Urothelium cell line (cell line): ENCODE results near the gene FCN1.

Source experiments
- DNase-seq: peaks from one replicate; pipeline ENCODE4 v3.0.0; 2011; ENCODE audit warnings: low spot score, mixed read lengths
- FAIRE-seq: peaks from 2 replicates; lab custom pipeline; 2011; peaks lifted over from hg19 to GRCh38; lab: Jason Lieb, UNC

The FCN1 gene

DNA sequence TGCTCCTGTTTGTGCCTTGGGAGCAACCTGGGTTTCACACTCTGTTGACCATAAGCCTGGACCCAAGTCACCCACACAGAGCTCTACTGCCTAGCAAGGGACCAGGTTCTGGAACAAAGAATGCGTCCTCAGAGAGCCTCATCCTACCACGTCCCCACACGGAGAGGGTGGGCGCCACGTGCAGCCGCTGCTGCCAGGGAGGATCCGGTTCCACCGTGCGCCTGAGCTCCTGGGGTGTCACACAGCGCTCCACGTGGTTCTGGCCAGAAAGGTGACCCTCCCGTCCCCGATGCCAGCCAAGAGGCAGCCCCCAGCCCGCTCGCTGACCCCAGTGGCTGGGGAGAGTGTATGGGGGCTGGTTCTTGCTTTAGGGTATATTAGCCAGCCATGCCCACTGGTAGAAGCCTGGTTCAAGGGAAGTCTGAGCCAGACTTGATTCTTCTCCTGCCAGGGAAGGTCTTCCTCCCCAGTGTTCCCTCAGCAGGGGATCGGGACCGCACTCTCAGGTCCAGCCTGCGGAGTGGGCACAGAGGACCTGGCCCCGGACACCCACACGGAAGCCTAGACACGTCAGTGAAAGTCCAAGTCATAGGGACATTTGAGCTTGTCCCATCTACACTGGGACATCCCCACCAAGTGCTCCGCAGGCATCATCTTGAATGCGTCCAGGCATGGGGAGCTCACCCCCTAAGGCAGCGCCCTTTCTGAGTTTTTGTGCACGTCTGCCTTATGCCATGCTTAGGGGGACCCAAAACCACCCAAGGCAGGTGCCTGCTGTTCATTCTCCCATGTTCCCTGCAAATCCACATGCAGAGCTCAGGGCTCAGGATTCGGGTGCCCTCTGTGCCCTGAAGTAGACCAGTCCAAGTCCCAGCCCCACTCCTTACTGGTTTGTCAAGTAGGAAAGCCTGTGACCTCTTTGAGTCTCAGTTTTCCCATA, 2.4 kb downstream of the FCN1 start:
- DNase-seq (no peak), FAIRE-seq (no peak)

DNA sequence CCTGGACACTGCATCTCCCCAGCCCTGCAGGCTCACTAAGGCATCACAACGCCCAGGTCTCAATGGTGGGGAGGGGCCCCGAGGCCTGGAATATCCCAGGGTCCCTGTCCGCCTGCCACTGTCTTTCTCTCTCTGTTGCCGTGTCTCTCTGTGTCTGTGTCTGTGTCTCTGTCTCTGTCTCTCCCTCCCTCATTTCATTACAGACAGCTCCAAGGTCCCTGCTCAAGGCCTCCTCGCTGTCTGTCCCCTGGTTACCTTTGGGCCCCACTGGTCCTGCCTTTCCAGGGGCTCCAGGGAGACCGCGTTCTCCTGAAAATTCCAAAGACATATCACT, 3.2 kb downstream of the FCN1 start:
- FAIRE-seq (no peak), DNase-seq (no peak)

DNA sequence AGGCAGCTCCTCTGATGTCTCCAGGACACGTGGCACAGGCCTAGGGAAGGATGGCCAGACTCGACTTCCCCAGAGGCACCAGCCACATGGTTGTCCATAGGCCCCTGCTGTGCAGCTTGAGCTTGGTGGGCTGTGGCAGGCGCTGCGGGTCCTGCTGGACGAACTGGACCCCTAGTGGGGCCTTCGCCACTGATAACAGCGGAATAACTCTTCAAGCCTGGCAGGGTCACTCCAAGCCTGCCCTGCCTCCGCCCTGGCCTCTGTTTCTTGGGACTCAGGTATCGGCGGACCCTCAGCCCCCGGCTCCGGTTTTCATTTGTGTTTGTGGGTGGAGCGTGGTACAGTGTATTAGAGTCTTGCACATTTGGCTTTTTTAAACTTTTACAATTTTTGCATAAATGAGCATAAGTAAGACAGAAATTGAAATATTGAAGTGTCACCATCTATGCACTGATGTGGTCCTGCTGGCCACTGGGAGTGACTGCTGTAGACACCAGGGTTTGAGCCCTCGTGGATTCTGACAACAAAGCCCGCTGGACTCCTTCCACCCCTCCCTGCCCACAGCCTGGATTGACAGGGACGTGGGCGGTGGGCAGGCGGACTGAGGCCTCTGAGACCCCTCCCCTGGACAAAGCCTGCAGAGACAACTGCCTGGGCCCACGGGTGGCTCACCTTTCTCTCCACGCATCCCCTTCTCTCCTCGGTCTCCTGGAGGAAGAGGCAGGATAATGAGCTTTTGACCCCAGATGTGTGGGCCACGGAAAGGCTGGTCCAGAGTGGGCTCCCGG, 3.8 kb downstream of the FCN1 start:
- DNase-seq = no peak
- no peak for FAIRE-seq

DNA sequence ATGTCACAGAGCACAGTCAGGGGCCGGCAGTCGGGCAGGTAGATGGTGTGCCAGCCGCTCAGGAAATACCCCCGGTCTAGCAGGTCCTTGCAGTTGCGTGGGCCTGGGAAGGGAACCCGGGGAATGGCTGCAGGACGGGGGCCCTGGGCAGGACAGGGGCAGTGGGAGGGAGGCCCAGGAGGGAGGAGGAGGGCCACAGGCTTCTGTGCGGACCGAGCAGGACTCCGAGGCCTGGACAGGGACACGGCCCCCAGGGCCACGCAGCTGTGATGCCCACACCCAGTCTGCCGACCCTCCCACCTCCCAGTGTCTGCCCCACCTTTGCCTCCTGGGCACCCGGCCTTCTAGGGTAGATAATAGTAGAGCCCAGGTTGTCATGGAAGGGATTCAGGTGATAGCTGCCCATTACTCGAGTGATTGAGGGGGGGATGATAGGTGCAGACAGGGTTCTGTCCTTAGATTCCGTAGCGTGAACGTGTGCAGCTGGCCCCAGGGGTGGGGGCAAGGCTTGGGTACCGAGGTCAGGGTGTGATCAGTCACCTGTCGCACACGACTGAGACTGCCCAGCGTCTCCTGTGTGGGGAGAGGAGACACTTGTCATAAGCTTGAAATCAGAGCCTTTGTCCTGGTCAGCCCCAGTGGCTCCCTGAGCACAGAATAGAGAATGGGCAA, 4.5 kb downstream of the FCN1 start:
- DNase-seq = no peak
- no peak for FAIRE-seq

DNA sequence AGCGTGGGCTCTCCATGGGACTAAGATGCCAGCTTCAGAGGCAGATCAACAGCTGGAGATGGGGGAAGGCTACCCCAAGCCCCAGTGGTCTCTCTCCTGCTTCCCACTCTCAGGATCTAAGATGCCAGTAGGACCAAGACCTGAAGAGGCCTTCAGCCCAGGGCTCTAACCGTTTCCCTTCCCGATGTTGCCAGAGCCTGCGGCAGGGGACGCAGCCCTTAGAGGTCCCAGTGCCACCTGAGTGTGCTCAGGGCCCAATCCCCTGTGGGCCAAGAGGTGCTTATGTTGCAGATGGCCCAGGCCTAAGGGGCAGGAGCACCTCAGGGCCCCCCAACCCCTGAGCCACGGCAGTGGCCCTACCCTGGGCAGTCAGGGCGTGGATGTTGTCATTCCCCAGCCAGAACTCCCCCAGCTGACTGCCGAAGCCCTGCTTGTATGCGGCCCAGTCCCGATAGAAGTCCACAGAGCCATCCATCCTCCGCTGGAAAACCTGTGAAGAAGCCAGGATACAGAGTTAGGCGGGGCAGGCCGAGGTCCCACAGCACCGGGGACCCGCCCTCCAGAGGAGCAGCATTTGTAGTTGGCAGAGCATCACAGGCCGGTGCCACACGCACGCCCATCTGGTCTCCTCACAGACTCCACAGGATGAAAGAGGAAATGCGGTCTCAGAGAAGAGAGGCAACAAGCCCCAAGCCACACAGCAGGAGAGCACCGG, 5.4 kb downstream of the FCN1 start:
- FAIRE-seq = no peak
- DNase-seq = no peak

DNA sequence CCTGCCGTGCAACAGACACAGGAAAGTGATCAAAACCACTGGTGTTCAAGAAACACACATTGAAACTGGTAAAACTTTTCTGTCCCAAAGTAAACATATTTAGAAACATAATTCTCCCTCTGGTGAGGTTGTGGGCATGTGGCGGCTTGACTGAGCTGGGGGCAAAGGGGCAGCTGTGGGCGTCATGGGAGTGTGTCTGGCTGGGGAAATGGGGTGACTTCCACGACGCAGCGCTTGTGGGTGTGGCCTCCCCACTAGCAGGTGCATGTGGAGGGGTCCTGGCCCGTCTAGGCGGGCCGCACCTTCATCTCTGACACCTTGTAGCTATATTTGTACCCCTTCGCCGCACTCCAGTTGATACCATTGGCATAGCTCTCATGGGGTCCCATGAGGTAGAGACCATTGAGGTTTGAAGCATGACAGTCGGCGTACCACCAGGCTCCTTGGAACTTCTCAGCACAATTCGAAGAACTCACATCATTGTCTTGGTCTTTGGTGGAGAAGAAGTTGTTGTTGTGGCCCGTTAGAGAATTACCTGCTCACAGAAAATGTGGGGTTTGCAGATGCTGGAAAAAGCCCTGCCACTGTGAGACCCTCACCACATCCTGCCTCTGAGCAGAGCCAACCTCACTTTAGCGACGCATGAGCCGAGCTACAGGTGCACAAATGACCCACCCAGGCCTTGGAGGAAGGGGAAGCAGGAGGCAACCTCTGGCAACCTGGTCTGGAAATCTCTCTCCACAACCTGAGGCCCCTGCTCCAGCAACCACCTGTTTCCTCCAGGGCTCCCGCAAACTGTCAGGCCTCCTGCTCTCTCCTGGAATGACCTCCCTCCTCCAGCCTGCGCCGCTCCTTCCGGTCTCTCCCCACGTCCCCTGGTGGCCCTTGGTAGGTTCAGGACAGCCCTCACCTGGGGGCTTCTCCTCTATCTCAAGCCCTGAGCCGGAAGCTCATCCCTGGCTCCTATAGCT, 7.9 kb downstream of the FCN1 start:
- DNase-seq (no peak), FAIRE-seq (no peak)

DNA sequence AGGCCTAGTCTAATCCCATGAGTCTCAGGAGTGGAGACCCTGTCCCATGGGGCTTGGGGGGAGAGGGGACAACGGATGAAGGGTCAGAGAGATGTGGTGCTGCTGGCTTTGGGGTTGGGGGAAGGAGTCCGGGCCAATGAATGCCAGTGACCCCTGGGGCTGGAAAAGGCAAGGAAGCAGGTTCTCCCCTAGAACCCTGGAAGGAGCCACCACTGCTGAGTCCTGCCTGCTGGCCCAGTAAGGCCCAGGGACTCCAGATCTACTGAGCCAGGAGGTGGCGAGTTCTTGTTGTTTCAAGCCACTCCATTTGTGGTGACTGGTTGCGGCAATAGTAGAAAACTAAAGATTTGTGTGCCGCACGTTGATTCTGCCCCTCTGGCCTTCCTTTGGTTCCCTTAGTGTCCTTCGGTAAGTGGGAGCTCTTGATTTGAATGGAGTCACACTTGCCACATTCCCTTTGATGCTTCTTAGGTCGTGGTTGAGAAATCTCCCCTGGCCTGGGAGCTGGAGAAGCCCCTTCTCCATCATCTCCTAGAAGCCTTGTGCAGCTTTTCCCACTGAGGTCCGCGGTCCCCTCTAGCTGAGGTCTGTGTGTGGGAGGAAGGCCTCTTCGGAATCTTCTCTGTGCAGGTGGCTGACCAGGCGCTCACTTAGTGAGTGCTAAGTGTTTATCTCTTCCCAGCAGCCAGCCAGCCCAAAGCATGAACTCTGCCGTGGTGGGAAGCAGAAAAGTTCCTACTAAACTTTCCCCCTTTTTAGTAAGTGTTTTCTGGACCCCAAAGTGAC, 9.0 kb downstream of the FCN1 start:
- DNase-seq (no peak), FAIRE-seq (no peak)

DNA sequence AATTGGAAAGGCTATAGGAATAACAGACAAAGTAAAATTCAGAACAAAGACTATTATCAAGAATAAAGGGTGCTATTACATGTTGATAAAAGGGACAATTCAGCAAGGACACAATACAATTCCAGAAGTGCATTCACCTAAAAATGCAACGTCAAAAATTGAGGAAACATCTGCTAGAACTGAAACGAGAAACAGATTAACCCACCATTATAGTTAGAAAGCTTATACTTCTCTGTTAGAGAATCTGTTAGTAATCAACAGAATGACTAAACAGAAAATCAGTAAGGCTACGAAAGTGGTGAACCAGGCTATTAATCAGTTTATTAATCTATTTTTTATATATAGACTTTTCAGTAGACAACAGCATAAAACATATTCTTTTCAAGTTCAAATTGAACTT, 14.8 kb downstream of the FCN1 start:
- FAIRE-seq = no peak
- no peak for DNase-seq

DNA sequence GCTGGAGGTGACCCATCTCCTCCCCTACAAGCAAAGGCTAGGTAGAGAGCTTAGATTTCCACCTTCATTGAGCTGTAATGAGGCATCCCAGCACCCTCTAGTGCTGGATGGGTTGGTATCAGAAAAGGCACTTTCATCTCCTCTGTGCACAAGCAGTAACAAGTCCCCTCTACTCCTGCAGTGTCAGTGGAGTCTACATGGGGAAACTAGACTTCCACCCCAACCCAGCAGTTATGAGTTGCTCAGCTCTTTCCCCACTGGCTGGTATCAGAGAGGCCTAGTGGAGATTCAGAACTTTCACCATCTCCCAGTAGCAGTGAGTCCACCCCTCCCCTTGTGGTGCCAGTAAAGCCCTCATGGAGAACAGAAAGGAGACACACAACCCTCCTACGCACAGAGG, 17.9 kb downstream of the FCN1 start:
- FAIRE-seq (no peak), DNase-seq (no peak)

DNA sequence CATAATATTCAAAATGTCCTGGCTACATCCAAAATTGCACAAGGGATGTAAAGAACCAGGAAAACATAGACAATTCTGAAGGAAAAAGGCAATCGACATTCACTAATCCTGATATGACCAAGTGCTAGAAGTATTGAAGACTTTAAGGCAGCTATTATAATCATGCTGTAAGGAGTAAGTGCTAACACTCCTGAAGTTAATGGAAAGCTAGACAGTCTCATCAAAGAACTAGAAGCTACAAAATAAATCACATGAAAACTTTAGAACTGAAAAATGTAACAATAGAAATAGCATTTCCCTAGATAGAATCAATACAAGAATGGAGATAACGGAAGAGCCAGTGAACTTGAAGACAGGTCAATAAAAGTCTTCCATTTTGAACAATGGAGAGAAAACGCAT, 18.5 kb downstream of the FCN1 start:
- no peak for FAIRE-seq
- DNase-seq = no peak

DNA sequence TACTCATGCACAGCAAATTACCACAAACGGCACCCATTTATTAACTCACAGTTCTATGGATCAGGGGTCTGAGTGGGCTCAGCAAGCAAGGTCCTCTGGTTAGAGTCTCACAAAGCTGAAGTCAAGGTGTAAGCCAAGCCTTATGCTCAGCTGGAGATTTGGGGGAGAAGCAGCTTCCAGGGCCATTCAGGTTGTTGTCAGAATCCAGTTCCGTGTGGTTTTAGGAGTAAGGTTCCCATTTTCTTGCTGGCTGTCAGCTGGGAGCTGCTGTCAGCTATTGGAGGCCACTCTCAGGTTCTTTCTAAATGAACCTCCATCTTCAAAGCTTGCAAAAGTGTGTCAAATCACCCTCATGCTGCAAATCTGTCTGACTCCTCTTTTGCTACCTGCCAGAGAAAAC, 19.4 kb downstream of the FCN1 start:
- DNase-seq (no peak), FAIRE-seq (no peak)

DNA sequence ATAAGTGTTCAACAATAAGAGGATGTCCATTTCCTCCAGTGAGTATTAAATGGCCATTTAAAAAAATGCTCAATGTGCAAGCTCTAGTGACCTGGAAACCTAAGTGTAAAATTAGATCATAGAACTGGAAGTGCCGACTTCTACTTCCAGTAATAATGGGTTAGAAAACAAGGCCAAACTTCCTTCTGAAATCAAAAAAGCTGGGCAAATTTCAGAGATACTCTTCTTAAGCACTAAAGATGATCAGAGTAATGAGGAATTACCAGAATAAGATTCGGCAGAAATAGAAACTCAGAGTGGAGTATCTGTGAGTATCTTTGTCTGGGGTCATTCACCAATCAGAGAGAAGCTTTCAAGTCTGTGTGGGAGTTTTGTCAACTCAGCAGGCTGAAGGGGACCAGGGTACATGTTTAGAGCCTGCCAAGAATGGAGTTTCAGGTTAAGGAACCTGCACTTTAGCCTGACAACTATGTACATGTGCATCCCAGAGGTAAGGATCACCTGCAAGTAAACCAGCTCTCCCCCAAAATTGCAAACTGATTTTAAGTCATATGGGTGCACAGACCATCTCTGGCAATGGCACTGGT, 20.0 kb downstream of the FCN1 start:
- no peak for FAIRE-seq
- DNase-seq = no peak

DNA sequence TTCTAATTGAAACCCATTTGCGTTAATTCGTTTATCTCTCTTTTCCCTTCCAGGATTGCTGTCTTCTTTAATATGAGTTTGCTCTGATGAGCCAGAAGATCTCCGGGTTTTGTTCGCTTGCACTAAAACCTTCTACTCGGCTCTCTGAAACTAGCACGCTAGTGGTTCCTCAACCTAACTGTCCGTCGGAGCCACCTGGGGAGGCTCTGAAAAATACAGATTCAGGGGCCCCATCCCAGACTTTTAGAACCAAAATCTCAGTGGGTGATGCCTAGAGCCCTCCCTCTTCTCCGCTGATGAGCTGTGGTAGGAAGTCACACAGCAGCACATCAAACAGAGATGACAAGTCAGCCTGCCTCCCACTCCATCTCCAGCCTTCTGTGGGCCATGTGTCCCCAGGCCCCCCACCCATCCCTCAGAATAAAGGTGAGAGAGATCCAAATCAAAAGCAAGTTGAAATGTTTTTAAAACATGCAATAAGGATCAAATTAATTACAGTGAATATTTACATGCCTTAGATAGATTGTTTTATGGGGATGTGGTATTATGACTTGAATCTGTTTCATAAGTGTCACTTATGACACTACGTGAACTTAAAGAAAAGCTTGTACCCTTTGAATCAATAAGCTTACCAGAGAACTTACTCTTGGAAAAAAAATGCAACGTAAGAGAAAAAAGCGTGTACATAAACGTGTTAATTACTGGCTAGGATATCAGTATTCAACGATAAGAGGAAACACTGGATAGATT, 20.7 kb downstream of the FCN1 start:
- no peak for FAIRE-seq

DNA sequence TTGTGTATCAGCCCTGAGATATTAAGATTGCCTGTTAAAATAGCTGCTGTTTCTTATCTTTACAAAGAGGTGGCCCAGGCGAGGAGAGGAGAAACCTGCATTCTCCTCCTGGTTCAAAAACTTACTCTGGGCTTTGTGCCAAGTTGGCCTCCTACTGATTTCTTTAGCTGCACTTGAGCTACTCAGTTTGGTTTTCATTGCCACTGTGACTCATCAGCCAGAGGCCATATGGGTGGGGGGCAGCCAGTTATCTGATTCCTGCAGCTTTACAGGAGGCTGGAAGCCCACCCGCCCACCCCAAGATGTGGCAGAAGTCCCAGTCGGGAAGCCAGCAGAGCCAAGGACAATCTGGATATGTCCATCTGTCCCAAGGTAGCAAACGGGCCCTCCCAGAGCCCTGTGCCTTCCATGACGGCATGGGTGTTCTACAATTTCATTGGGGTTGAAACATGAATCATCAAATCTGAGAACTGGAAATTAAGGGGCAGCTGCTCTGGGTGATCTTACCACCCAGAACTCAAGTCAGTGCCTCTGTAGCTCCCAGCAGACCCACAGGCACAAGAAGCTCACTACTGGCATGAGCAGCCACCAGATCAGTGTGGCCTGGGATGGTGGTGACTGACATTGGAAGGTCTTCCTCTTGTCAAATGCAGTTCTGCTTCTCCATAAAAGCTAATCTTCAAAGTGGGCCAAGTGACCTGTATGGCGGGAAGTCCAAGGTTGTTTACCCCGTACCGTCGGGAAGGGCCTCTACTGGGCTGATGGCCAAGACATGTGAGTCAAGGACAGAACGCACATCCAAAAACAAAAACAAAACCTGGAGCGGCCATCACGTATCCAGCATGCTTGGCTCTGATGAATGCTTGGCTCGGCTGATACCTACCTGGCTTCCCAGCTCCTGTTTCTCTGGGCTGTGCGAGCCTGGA, 21.5 kb downstream of the FCN1 start:
- peak; percentile 86 for DNase-seq
- peak; percentile 89 for FAIRE-seq

More for the DNA sequence above, 20.7 kb downstream of the FCN1 start:
- peak; percentile 18 for DNase-seq

DNA sequence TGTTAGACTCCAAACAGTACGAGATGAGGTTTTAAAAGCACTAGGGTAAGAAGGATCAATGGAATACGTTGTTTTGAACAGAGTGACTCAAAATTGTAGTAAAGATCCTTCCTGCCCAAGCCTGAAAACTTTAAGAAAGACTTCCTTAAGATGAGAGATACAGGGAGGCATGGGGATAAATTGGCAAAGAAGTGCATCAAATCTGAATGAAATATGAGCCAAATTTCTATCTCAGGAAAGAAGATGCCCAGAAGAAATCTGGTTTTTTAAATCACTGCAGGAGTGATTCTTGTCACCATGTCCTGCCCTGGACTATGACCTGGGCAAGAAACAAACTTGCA, 22.2 kb downstream of the FCN1 start:
- DNase-seq = no peak

DNA sequence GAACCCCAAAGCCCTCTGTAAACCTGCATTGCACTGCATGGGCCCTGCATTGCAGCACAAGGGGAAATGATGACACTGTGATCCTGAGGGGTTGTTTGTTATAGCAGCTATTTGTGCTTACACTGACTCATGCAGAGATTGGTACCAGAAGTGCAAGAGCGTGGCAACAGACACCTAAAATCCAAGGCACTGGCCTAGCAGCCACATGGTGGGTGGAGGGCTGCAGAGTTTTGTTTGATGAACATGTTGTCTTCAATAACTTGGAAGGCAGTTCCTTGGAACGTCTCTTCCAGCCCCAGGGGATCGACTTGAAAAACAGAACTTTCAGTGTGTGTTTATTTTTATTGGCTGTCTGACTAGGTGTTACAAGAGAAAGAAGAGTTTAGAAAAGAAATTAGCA, 22.6 kb downstream of the FCN1 start:
- DNase-seq = no peak
- FAIRE-seq = no peak

More for the DNA sequence above, 22.2 kb downstream of the FCN1 start:
- no peak for FAIRE-seq
